Central memory CD8-positive, alpha-beta T cell (primary cell): Measurements from ENCODE around the gene SLC43A3.
"Not testable (repeated sequence)": the region's sequence is repeated elsewhere in the genome, so short reads cannot be mapped to it uniquely, and the experiment has no call there.

ENCODE experiments used
- ATAC-seq: fragments of 150-1000 bp; cut with Tn5 transposase; replicated peaks from 2 replicates; pipeline ENCODE4 v1.10.0; 2022; ENCODE audit warnings: mild to moderate bottlenecking, moderate FRiP score, moderate number of reproducible peaks; ENCODE audit not compliant: poor library complexity, severe bottlenecking; ENCODE audit errors: extremely low read depth
- DNase-seq, 2 donors: peaks; one replicate each; pipeline ENCODE4 v3.0.0; 2021; ENCODE audit warnings: low spot score in 2 of 2
- H3K27ac Mint-ChIP-seq: one replicate; pipeline ENCODE4 v1.8.0; 2022; ENCODE audit warnings: low read depth, mild to moderate bottlenecking, moderate library complexity, mixed read lengths
- H3K27me3 Mint-ChIP-seq: one replicate; pipeline ENCODE4 v1.8.0; 2022; ENCODE audit warnings: mixed read lengths
- H3K36me3 Mint-ChIP-seq: one replicate; pipeline ENCODE4 v1.8.0; 2022; ENCODE audit warnings: mild to moderate bottlenecking, moderate library complexity, mixed read lengths; ENCODE audit not compliant: insufficient read depth
- H3K4me1 Mint-ChIP-seq: one replicate; pipeline ENCODE4 v1.8.0; 2022; ENCODE audit warnings: mixed read lengths
- H3K4me3 Mint-ChIP-seq: one replicate; pipeline ENCODE4 v1.8.0; 2022; ENCODE audit warnings: mild to moderate bottlenecking, moderate library complexity, mixed read lengths
- H3K9me3 Mint-ChIP-seq: one replicate; pipeline ENCODE4 v1.8.0; 2022; ENCODE audit warnings: mixed read lengths

Gene SLC43A3

DNA sequence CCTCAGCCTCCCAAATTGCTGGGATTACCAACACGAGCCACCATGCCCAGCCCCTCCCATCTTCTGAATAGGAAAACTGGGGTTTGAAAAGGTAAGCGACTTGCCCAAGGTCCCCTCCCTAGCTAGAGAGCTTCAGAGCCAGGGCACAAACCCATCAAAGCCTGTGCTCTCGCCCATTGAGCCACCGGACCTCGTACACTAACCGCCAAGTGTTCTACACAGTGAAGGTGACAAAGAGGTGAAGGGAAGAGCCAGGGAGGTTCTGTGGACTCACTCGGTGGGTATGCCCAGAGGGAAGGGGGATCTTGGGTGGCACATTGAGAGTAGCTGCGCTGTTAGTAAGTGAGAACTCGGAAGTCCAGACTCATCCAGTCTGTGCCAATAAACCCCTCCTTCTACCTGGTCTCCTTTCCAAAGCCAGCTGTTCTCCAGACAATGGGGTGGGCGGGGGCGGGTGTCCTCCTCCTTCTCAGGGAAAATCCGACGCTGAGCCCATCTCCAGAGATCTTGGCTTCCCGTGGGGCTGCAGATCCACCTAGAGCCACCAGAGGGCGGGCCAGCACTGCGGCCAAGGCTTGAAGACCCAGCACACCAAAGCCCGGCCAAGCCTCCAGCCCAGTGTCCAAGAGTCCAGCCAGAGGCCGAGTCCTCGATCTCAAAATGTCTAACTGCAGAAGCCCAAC is 30.2 kb upstream of the SLC43A3 start:
- peaks cover 5% of the 10 kb centered on the region for H3K36me3 Mint-ChIP-seq
- H3K27me3 Mint-ChIP-seq, result peaks cover 50% of the 10 kb centered on the region
- no peaks in the 10 kb centered on the region for H3K9me3 Mint-ChIP-seq
- peak overlapping the region; percentile 77 for H3K4me3 Mint-ChIP-seq
- H3K4me1 Mint-ChIP-seq, result peaks cover 32% of the 10 kb centered on the region
- no peak overlapping the region for H3K27ac Mint-ChIP-seq
- peak; percentile 34 for ATAC-seq
- DNase-seq, result peak; percentile 56 to 66

DNA sequence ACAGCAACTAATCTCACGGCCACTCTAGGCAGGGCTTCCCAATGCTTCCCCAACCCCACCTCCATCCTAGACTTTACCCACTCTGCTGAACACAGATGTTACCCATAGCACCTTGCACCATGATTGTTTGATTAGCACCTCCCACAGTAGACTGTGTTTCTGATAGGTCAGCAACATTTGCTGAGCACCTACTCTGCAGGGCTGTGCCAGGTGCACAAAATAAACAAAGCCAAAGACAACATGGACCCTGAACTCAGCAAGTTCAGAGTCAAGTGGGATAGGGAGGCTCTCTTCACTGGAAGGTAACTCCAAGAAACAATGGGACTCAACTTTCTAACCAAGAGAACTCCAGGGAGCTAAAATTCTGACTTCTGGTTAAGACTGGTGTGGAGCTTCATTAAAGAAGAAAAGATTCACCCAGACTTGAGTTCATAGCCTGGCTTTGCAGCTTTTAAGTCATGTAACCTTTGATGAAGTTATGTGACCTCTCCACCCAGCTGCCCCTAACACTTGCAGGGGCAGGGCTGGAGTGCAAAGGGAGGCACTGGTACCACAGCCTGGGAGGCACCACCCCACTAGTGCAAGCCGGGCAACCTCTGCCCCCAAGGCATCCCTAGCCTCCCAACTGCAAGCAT is 26.7 kb upstream of the SLC43A3 start:
- Mint-ChIP-seq H3K27me3 (peaks cover 34% of the 10 kb centered on the region), H3K9me3 (no peaks in the 10 kb centered on the region), H3K27ac (no peak overlapping the region), H3K4me3 (no peak overlapping the region), H3K4me1 (peaks cover 17% of the 10 kb centered on the region), H3K36me3 (peaks cover 5% of the 10 kb centered on the region)
- DNase-seq, result no peak
- no peak for ATAC-seq

GRCh38 chr11:57446055-57446454 is 19.1 kb upstream of the SLC43A3 start:
- no peak for ATAC-seq
- Mint-ChIP-seq H3K4me3 (no peak overlapping the region), H3K4me1 (no peaks in the 10 kb centered on the region), H3K27me3 (peaks cover 56% of the 10 kb centered on the region), H3K36me3 (no peaks in the 10 kb centered on the region), H3K27ac (no peak overlapping the region), H3K9me3 (no peaks in the 10 kb centered on the region)
- DNase-seq, result no peak

DNA sequence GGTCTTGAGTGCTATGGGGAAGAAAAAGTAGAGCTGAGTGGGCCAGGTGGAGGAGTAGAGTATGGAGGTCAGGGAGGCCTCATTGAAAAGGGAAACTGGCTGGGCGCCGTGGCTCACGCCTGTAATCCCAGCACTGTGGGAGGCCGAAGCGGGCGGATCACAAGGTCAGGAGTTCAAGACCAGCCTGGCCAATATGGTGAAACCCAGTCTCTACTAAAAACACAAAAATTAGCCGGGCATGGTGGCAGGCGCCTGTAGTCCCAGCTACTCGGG is 18.1 kb upstream of the SLC43A3 start:
- peaks cover 53% of the 10 kb centered on the region for H3K27me3 Mint-ChIP-seq
- ATAC-seq, H3K4me3 Mint-ChIP-seq, H3K4me1 Mint-ChIP-seq, H3K9me3 Mint-ChIP-seq, DNase-seq, H3K36me3 Mint-ChIP-seq, H3K27ac Mint-ChIP-seq: not testable (repeated sequence)

- peaks cover 47% of the 10 kb centered on the region for H3K27me3 Mint-ChIP-seq
- H3K4me3 Mint-ChIP-seq, result no peak overlapping the region
- no peak overlapping the region for H3K27ac Mint-ChIP-seq
- H3K9me3 Mint-ChIP-seq, result no peaks in the 10 kb centered on the region
- H3K4me1 Mint-ChIP-seq, result no peaks in the 10 kb centered on the region
- ATAC-seq (no peak), DNase-seq (no peak)
- H3K36me3 Mint-ChIP-seq, result no peaks in the 10 kb centered on the region
Observed at GRCh38 chr11:57444362-57445121, 17.6 kb upstream of the SLC43A3 start.

DNA sequence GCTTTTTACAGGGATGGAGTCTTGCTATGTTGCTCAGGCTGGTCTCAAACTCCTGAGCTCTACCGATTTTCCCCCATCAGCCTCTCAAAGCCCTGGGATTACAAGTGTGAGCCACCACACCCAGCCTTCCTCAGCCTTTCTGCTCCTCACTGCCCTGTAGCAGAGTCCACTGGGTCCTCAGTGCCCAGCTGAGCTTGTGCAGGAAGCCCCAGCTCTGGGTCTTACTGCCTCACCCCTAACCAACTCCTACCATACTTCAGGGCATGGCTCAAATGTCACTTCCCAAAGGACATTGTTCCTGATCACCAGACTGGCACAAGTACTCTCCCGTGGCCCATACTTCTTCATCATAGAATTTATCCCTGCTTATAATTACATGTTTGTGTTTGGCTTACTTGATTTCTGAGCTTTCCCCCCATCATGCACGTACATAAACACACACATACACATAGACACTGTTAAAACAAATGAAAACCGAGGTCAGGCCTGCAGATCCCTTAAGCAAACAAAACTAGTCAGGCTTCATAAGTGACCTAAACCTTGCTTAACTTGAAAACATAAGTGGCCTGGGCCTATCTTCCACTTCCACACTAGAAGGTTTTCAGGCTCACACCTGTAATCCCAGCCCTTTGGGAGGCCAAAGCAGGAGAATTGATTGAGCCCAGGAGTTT is 14.0 kb upstream of the SLC43A3 start:
- H3K27me3 Mint-ChIP-seq, result peaks cover 18% of the 10 kb centered on the region
- no peaks in the 10 kb centered on the region for H3K9me3 Mint-ChIP-seq
- no peak for DNase-seq
- no peak for ATAC-seq
- no peaks in the 10 kb centered on the region for H3K36me3 Mint-ChIP-seq
- no peak overlapping the region for H3K4me3 Mint-ChIP-seq
- no peak overlapping the region for H3K27ac Mint-ChIP-seq
- no peaks in the 10 kb centered on the region for H3K4me1 Mint-ChIP-seq

- Mint-ChIP-seq H3K27me3 (peaks cover 7% of the 10 kb centered on the region), H3K4me1 (no peaks in the 10 kb centered on the region), H3K27ac (no peak overlapping the region), H3K9me3 (no peaks in the 10 kb centered on the region), H3K36me3 (no peaks in the 10 kb centered on the region), H3K4me3 (no peak overlapping the region)
- no peak for DNase-seq
- ATAC-seq, result no peak
Observed at GRCh38 chr11:57439786-57440185, 12.9 kb upstream of the SLC43A3 start.

- H3K4me3 Mint-ChIP-seq, result no peak overlapping the region
- ATAC-seq (no peak), DNase-seq (no peak)
- H3K36me3 Mint-ChIP-seq, result no peaks in the 10 kb centered on the region
- no peaks in the 10 kb centered on the region for H3K4me1 Mint-ChIP-seq
- no peak overlapping the region for H3K27ac Mint-ChIP-seq
- no peaks in the 10 kb centered on the region for H3K27me3 Mint-ChIP-seq
- no peaks in the 10 kb centered on the region for H3K9me3 Mint-ChIP-seq
Observed at GRCh38 chr11:57438345-57439285, 11.7 kb upstream of the SLC43A3 start.

GRCh38 chr11:57436031-57436430 is 9.1 kb upstream of the SLC43A3 start:
- no peak for ATAC-seq

DNA sequence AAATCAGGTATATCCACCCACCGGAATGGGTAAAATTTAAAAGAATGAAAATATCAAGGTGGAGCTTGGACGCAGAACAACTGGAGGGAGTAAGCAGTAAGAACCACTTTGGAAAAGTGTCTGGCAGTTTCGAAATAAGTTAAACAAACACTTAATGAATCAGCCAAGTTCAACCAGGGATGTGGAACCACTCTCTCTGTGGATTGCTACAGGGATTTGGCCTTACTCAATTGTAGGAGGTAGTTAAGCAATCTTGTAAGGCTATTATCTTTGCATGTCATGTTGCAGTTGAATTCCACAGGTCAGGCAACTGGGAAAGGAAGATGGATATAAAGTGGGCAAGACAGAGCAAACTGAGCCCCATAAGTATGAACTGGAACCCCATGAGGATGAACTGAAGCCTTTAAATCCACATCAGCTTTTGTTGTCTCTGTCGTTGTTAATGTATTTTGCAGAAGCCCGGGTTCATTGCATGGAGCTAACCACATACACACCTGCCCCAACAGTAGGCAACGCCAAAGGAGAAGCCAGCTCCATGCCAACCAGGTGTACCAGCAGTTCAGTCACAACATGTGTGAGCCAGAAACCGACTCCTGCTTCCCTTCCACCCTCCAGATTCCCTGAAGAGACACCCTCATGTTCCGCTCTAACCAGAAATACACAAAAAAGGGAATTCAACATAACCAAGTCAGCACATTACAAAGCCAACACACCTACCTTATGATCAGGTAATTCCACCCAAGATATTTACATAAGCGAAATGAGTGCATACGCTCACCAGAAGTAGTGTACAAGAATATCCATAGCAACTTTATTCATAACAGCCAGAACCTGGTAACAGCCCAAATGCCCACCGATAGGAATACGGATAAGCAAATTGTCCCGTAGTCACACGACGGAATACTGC is 8.0 kb upstream of the SLC43A3 start:
- Mint-ChIP-seq H3K4me1 (no peaks in the 10 kb centered on the region), H3K27ac (no peak overlapping the region), H3K9me3 (no peaks in the 10 kb centered on the region), H3K36me3 (no peaks in the 10 kb centered on the region), H3K4me3 (no peak overlapping the region), H3K27me3 (no peaks in the 10 kb centered on the region)
- no peak for DNase-seq
- no peak for ATAC-seq

More at GRCh38 chr11:57436031-57436430, 9.1 kb upstream of the SLC43A3 start:
- no peaks in the 10 kb centered on the region for H3K27me3 Mint-ChIP-seq
- H3K4me1 Mint-ChIP-seq, result no peaks in the 10 kb centered on the region
- H3K27ac Mint-ChIP-seq, result no peak overlapping the region
- no peaks in the 10 kb centered on the region for H3K36me3 Mint-ChIP-seq
- no peak overlapping the region for H3K4me3 Mint-ChIP-seq
- no peak for DNase-seq
- H3K9me3 Mint-ChIP-seq, result no peaks in the 10 kb centered on the region

DNA sequence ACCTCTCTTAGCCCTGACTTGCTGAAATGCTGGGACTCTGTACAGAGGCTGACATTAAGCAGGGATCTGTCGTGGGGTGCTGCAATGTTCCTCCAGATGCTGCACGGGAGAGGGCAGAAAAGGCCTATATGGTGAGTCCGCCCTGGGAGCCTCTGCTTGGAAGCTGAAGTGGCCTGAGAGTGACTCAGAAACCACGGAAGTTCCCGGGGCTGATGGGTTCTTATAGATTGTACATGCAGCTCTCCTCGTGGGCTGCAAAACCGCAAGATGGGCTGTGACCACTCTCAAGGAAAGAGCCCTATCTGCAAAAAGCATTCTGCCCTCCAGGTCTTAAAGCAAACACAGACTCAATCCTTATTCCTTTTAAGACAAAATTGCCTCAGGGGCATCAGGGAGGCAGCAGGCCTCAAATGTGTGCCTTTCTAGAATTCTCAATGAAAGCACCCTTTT is 5.8 kb upstream of the SLC43A3 start:
- Mint-ChIP-seq H3K36me3 (no peaks in the 10 kb centered on the region), H3K27me3 (no peaks in the 10 kb centered on the region), H3K27ac (no peak overlapping the region), H3K9me3 (no peaks in the 10 kb centered on the region), H3K4me1 (peaks cover 1% of the 10 kb centered on the region), H3K4me3 (no peak overlapping the region)
- ATAC-seq, result no peak
- no peak for DNase-seq
